T47D (cell line): ENCODE data around the gene MYCN.
"Not testable (repeated sequence)": the region's sequence is repeated elsewhere in the genome, so short reads cannot be mapped to it uniquely, and the experiment has no call there.

Experiments used
- DNase-seq, 2 experiments: peaks; one replicate each; pipeline versions ENCODE4 v3.0.0 to v3.0.0-alpha.2; 2011 to 2012; ENCODE audit warnings: low read depth in 1 of 2, low spot score in 1 of 2
- JUND ChIP-seq: IDR thresholded peaks from 2 replicates; pipeline ENCODE4 v1.6.1; 2012; ENCODE audit warnings: low read depth
- in situ Hi-C: cut with HindIII; loops from 2 replicates; pipeline ENCODE4 v1.10.0; 2016; ENCODE audit warnings: low sequenced_read_pairs, low pct_unique_long_range_greater_than_20kb

MYCN gene

DNA sequence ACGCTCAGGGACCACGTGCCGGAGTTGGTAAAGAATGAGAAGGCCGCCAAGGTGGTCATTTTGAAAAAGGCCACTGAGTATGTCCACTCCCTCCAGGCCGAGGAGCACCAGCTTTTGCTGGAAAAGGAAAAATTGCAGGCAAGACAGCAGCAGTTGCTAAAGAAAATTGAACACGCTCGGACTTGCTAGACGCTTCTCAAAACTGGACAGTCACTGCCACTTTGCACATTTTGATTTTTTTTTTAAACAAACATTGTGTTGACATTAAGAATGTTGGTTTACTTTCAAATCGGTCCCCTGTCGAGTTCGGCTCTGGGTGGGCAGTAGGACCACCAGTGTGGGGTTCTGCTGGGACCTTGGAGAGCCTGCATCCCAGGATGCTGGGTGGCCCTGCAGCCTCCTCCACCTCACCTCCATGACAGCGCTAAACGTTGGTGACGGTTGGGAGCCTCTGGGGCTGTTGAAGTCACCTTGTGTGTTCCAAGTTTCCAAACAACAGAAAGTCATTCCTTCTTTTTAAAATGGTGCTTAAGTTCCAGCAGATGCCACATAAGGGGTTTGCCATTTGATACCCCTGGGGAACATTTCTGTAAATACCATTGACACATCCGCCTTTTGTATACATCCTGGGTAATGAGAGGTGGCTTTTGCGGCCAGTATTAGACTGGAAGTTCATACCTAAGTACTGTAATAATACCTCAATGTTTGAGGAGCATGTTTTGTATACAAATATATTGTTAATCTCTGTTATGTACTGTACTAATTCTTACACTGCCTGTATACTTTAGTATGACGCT lies 5.8 kb downstream of the MYCN start:
- TF ChIP-seq JUND: no peak
- in situ Hi-C loops: no loop called here
- no peak for DNase-seq

DNA sequence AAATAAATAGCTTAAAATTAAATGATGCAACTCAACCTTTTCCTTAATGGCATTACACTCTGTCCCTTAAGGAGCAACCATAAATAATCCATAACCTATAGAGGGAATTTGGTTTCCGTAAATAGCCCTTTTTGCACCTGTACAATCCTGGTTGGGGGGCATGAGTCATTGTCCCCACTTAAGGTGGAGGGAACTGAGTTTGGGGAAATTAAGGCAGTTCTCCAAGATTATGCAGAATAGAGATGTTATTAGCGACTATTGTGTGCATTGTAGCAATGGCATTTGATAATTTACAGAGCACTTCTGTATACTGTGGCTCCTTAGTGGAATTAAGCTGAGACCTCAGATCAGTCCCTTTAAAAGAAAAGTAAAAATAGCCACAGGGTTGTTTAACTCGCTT lies 6.6 kb downstream of the MYCN start:
- TF ChIP-seq JUND: no peak
- in situ Hi-C loops: no loop called here
- no peak for DNase-seq

DNA sequence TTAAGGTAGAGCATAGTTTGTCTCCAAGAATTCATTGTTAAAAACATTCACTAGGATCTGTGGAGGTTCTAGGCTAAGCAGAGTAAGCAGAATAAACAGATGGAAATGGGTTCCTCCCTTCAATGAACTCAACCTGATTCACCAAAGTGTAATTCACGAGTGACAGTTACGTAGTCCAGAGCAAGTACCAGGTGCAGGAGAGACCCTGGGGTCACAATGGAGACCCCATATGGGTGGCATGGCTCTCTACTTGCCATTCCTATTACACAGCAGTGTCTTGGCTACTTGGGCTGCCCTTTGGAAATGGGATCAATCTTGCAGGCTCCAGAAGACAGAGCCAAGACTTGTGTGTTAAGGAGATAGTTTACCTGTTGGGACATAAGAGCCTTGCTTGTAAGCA lies 7.1 kb downstream of the MYCN start:
- no peak for DNase-seq
- in situ Hi-C loops: no loop called here
- TF ChIP-seq JUND: no peak

DNA sequence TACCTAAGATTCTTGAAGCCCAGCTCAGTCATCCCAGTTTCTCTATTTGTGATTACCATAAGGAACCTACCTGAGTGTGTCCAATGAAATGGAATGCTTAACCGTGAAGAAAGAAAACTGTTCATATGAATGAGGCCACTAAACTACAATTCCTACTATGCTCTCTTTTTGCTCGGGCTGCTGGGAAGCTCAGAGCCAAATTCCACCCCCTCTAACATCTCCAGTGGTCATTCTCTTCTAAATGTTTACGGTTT lies 8.3 kb downstream of the MYCN start:
- no peak for TF ChIP-seq JUND
- no peak for DNase-seq
- in situ Hi-C loops: no loop called here

DNA sequence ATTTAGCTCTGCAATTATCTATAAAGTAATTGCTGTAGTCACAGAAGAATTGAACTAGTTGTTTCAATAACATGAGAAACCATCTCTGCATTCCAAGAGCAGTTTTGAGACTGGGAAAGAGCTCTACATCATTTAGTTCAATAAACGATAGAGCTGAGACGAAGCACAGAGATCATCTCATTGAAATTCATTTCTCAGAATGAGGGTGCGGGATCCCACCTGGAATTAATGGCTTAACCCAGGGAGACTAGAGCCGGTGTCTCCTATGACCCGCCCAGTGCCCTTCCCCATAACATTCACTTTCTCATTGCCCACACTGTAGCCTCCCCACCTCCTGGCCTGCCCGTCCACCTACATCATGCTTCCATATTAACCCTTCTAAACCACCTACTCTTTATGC lies 8.8 kb downstream of the MYCN start:
- TF ChIP-seq JUND: no peak
- in situ Hi-C loops: no loop called here
- no peak for DNase-seq

DNA sequence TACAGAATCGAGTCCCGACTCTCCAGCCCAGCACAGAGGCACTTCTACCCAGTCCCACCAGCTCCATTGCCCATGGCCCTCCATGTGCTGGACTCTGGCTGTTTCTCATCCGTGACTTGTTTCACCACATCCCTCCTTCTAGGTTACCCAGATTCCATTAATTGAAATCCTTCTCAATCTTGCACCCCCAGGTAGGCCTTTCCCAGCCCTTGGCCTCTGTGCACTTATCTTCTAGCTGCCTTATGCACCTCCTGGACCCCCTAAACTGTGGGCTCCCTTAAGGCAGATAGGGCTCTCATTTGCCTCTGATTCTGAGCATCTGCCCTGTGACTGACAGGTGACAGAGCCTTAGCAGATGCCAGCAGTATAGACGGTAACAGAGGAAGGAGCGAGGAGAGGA lies 9.2 kb downstream of the MYCN start:
- in situ Hi-C loops: no loop called here
- DNase-seq: no peak
- TF ChIP-seq JUND: no peak

DNA sequence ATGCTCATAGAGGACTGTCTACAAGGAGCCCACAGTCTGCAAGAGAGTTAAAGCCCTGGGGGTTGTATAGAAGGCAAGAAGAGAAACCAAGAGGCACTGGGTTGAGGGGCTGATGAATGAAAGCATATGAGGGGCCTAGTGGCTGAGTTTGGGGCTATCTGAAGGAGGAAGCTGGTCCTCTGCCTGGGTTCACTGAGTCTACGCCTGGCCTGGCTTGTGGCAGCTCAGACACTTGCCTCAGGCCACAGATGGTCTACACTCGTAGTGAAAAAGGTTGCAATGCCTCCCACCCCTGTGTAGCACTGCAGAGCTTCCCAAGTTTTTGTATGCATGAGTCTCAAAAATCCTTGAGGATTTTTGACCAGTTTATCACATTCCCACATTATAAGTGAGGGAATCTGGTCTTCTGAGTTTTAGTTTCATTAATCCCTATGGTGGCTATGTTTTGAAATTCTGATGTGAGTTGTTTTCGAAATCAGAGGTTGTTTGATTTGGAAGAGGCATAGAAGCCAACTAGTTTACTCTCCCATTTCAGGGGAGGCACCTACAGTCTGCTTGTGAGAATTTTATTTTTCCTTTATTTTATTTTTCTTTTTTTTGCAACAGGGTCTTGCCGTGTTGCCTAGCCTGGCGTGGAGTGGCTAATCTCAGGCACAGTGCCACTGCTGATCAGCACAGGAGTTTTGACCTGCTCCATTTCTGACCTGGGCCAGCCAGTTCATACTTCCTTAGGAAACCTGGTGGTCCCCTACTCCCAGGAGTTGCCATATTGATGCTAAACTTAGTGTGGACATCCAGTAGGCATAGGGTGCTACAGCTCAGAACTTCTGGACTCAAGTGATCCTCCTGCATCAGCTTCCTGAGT lies 10.0 kb downstream of the MYCN start:
- in situ Hi-C loops: no loop called here
- TF ChIP-seq JUND: no peak

DNA sequence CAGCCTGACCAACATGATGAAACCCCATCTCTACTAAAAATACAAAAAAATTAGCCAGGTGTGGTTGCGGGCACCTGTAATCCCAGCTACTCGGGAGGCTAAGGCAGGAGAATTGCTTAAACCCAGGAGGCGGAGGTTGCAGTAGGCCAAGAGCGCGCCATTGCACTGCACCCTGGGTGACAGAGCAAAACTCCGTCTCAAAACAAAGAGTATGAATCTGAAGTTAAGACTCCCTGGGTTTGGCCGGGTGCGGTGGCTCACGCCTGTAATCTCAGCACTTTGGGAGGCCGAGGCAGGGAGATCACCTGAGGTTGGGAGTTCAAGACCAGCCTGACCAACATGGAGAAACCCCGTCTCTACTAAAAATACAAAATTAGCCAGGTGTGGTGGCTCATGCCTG lies 11.6 kb downstream of the MYCN start:
- in situ Hi-C loops, DNase-seq: not testable (repeated sequence)

More for the DNA sequence above, 10.0 kb downstream of the MYCN start:
- DNase-seq: no peak

DNA sequence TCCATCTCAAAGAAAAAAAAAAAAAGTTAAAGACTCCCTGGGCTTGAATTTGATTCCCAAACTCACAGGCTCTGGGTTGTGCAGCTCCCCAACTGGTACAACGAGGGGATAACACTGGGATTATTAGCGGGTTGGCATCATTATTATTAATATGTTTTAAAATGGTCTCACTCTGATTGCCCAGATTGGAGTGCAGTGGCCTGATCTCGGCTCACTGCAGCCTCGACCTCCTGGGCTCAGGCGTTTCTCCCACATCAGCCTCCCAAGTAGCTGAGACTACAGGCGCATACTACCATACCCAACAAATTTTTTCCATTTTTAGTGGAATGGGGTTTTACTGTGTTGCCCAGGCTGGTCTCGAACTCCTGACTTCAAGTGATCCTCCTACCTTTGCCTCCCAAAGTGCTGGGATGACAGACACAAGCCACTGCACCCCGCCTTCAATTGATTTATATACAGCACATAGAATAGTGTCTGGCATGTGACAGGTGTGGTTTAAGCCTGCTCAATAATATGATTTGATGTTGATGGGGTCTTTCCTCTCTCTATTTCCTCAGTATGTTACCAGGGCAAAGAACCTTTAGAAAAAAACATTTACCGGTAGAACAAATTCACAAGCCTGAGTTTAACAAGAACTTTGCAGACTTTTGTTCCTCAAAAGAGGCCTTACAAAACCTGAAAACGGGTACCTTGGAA lies 12.2 kb downstream of the MYCN start:
- TF ChIP-seq JUND: no peak
- in situ Hi-C loops: no loop called here
- DNase-seq: no peak

DNA sequence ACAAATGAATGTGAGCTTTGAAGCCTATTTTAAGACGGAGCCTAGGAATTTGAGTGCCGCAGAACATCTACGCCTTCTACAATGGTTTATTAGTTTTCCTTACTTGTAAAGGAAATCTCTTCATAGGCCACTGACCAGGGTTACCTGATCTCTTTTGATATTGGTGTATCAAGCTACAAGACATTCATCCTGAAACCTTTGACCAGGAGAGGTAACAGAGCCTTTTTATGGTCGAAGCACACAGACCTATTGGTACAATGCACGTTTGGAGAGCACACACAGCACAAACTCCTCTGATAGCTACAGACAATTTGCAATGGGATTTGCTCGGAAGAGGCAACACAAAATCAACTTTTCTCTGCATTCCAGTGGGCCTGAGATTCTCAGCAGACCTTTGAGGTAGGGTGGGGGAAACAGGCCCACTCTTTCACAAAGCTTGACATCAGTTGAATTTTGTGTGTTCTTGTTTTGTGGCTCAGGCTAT lies 12.8 kb downstream of the MYCN start:
- no peak for TF ChIP-seq JUND
- no peak for DNase-seq
- in situ Hi-C loops: no loop called here

DNA sequence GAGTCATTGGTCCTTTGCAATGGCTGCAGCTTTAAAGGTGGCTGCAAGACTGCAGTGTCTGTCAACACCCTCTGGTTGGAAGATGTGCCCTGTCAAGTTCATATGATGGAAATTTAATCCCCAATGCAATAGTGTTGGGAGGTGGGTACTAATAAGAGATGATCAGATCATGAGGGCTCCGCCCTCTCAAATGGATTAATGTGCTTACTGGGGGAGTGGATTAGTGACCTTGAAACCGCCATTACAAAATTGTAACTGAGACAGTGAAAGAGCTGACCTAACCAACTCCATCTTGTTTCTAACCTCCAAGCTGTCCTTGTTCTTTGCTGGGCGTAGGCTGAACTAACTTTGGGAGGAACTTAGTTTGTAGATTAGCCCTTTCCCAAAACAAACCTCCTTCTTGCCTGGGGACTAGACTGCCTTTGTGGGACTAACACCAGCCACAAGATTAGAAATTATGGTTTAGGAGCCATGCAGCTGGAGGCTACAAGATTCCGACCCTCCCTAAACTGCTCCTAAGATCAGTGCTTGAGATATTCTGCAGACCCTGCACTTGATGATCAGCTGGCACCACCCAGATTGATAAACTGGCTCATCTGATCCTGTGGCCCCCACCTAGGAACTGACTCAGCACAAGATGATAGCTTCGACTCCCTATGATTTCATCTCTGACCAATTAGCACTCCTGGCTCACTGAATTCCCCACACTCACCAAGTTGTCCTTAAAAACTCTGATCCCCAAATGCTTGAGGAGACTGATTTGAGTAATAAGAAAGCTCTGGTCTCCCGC lies 13.7 kb downstream of the MYCN start:
- in situ Hi-C loops: no loop called here
- no peak for TF ChIP-seq JUND
- no peak for DNase-seq

DNA sequence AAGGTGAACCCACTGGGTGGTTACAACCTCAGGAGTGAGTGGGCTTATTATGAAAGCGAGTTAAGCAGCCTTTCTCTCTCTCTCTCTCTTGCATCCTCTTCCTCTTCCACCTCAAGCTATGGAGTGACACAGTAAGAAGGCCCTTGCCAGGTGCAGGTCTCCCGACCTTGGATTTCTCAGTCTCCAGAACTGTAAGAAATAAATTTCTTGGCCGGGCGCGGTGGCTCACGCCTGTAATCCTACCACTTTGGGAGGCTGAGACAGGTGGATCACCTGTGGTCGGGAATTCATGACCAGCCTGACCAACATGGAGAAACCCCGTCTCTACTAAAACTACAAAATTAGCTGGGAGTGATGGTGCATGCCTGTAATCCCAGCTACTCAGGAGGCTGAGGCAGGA lies 14.4 kb downstream of the MYCN start:
- in situ Hi-C loops: no loop called here
- TF ChIP-seq JUND: no peak
- DNase-seq: no peak
